Loucy (cell line): Measurements from ENCODE around the gene UTY.

ENCODE experiments used
- H2AFZ ChIP-seq: fragments of 200-600 bp; sonication (generic); 2 replicates; pipeline ENCODE4 v1.6.0; 2016; ENCODE audit warnings: antibody characterized with exemption, mild to moderate bottlenecking, low read length, moderate library complexity
- H3F3A ChIP-seq: fragments of 200-600 bp; 2 replicates; pipeline ENCODE4 v1.6.0; 2016; ENCODE audit warnings: antibody characterized with exemption, low read depth, mild to moderate bottlenecking
- H3K27me3 ChIP-seq: fragments of 200-600 bp; sonication (generic); 2 replicates; pipeline ENCODE4 v1.6.1; 2014; ENCODE audit warnings: low read length, mild to moderate bottlenecking; ENCODE audit not compliant: insufficient read depth, poor library complexity, severe bottlenecking
- H3K36me3 ChIP-seq: fragments of 200-600 bp; sonication (generic); 2 replicates; pipeline ENCODE4 v1.6.1; 2016; ENCODE audit warnings: low read length; ENCODE audit not compliant: insufficient read depth
- H3K4me1 ChIP-seq: fragments of 200-600 bp; sonication (generic); 2 replicates; pipeline ENCODE4 v1.5.1; 2014; ENCODE audit warnings: low read length, mild to moderate bottlenecking; ENCODE audit not compliant: insufficient read depth, poor library complexity, severe bottlenecking
- H3K4me2 ChIP-seq: fragments of 200-600 bp; sonication (generic); 2 replicates; pipeline ENCODE4 v1.6.0; 2014; ENCODE audit warnings: antibody characterized with exemption, low read length, low read depth, mild to moderate bottlenecking; ENCODE audit not compliant: poor library complexity, severe bottlenecking
- H3K4me3 ChIP-seq: fragments of 200-600 bp; sonication (generic); 2 replicates; pipeline ENCODE4 v1.5.1; 2014; ENCODE audit warnings: low read length, mild to moderate bottlenecking, mixed read lengths; ENCODE audit not compliant: poor library complexity, severe bottlenecking
- H3K79me2 ChIP-seq: fragments of 200-600 bp; sonication (generic); 2 replicates; pipeline ENCODE4 v1.6.1; 2014; ENCODE audit warnings: low read length; ENCODE audit not compliant: insufficient read depth
- H3K9ac ChIP-seq: fragments of 200-600 bp; sonication (generic); 2 replicates; pipeline ENCODE4 v1.6.0; 2014; ENCODE audit warnings: mild to moderate bottlenecking, low read depth, low read length, moderate library complexity; ENCODE audit not compliant: poor library complexity, severe bottlenecking
- H3K9me2 ChIP-seq: fragments of 200-600 bp; sonication (generic); replicated peaks from 2 replicates; pipeline ENCODE4 v1.6.1; 2016; ENCODE audit warnings: low read depth, low read length, mixed read lengths
- H3K9me3 ChIP-seq: fragments of 200-600 bp; sonication (generic); 2 replicates; pipeline ENCODE4 v1.6.1; 2014; ENCODE audit warnings: mild to moderate bottlenecking, antibody characterized with exemption, low read length, low read depth; ENCODE audit not compliant: insufficient read depth
- H4K20me1 ChIP-seq: fragments of 200-600 bp; sonication (generic); 2 replicates; pipeline ENCODE4 v1.6.0; 2014; ENCODE audit warnings: antibody characterized with exemption, low read length, mild to moderate bottlenecking; ENCODE audit not compliant: insufficient read depth, poor library complexity, severe bottlenecking
- EZH2phosphoT487 ChIP-seq: fragments of 200-600 bp; IDR thresholded peaks from 2 replicates; pipeline ENCODE4 v1.6.1; 2018; ENCODE audit warnings: antibody characterized with exemption, mild to moderate bottlenecking, moderate library complexity, borderline replicate concordance
- TF ChIP-seq, protein P1 (sequence below): fragments of 200-600 bp; sonication (generic); conservative IDR thresholded peaks from 2 replicates; pipeline ENCODE4 v1.5.1; 2014; ENCODE audit warnings: mild to moderate bottlenecking, antibody characterized with exemption, low read length

Gene UTY

DNA sequence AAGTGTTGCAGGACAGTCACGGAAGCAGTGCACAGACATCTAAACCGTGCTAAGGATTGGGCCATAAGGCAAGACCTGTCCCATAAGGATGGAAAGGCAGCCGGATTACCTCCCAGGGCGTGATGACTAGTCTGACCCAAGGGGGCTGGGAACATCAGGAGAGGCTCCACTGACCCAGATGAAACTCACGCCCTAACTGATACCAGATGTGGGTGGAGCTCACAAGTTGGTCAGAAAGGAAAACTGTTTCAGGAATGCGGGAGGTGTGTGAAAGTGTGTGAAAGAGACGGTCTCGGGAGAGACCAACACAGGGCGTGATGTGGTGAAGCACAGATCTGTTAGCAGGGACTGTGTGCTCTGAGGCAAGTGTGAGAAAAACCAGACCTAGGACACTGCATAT lies 140.5 kb downstream of the UTY start:
- H3K79me2 ChIP-seq, result no peaks in the 10 kb centered on the region
- no peak overlapping the region for H2AFZ ChIP-seq
- H3K36me3 ChIP-seq, result no peaks in the 10 kb centered on the region
- H3K4me1 ChIP-seq, result no peaks in the 10 kb centered on the region
- H3K27me3 ChIP-seq, result no peaks in the 10 kb centered on the region
- H3K9ac ChIP-seq, result no peak overlapping the region
- H3K4me3 ChIP-seq, result no peak overlapping the region
- H3K4me2 ChIP-seq, result no peak overlapping the region
- no peaks in the 10 kb centered on the region for H3K9me2 ChIP-seq
- TF ChIP-seq, protein P1, sequence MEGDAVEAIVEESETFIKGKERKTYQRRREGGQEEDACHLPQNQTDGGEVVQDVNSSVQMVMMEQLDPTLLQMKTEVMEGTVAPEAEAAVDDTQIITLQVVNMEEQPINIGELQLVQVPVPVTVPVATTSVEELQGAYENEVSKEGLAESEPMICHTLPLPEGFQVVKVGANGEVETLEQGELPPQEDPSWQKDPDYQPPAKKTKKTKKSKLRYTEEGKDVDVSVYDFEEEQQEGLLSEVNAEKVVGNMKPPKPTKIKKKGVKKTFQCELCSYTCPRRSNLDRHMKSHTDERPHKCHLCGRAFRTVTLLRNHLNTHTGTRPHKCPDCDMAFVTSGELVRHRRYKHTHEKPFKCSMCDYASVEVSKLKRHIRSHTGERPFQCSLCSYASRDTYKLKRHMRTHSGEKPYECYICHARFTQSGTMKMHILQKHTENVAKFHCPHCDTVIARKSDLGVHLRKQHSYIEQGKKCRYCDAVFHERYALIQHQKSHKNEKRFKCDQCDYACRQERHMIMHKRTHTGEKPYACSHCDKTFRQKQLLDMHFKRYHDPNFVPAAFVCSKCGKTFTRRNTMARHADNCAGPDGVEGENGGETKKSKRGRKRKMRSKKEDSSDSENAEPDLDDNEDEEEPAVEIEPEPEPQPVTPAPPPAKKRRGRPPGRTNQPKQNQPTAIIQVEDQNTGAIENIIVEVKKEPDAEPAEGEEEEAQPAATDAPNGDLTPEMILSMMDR, result no peak
- TF ChIP-seq EZH2phosphoT487, result no peak
- H3F3A ChIP-seq, result no peaks in the 10 kb centered on the region
- no peaks in the 10 kb centered on the region for H4K20me1 ChIP-seq
- no peaks in the 10 kb centered on the region for H3K9me3 ChIP-seq

DNA sequence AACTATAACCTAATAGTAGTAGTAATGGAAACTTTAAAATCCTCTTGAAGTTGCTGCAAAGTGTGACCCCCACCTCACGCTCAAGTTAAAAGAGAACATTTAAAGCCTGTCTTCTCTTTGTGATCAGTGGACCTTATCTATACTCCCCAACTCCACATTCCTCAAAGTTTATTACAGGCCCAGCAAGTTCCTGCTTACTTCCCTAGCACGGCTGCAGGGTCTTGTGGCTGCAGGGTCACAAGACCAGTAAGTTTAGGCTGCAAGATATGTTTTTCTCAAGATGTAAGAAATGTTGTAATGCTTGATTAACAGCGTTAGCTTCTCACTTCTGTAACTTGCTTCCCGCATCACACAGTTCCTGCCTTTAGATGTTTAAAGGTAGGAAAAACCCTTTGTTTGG lies 141.1 kb downstream of the UTY start:
- no peak for TF ChIP-seq EZH2phosphoT487
- TF ChIP-seq, protein P1, result no peak
- Histone ChIP-seq H3K27me3 (no peaks in the 10 kb centered on the region), H3K4me3 (no peak overlapping the region), H3K79me2 (no peaks in the 10 kb centered on the region), H3F3A (no peaks in the 10 kb centered on the region), H2AFZ (no peak overlapping the region), H3K9ac (no peak overlapping the region), H3K4me1 (no peaks in the 10 kb centered on the region), H3K4me2 (no peak overlapping the region), H3K9me3 (no peaks in the 10 kb centered on the region), H3K9me2 (no peaks in the 10 kb centered on the region), H3K36me3 (no peaks in the 10 kb centered on the region), H4K20me1 (no peaks in the 10 kb centered on the region)

DNA sequence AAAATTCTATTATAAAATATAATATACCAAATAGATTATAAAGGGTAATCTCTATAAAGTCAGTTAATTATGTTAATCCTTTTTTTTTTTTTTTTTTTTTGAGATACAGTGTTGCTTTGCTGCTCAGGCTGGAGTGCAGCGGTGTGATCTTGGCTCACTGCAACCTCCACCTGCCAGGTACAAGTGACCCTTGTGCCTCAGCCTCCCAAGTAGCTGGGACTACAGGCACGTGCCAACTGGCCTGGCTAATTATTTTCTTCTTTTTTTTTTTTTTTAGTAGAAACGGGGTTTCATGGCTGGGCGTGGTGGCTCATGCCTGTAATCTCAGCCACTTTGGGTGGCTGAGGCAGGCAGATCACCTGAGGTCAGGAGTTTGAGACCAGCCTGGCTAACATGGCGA lies 141.9 kb downstream of the UTY start:
- TF ChIP-seq, protein P1, result no peak
- TF ChIP-seq EZH2phosphoT487, result no peak
- Histone ChIP-seq H3K36me3 (no peaks in the 10 kb centered on the region), H2AFZ (no peak overlapping the region), H3K9me3 (no peaks in the 10 kb centered on the region), H4K20me1 (no peaks in the 10 kb centered on the region), H3K79me2 (no peaks in the 10 kb centered on the region), H3F3A (no peaks in the 10 kb centered on the region), H3K4me2 (no peak overlapping the region), H3K9ac (no peak overlapping the region), H3K9me2 (no peaks in the 10 kb centered on the region), H3K4me1 (no peaks in the 10 kb centered on the region), H3K4me3 (no peak overlapping the region), H3K27me3 (no peaks in the 10 kb centered on the region)
